ENCODE data around the gene PIR. TPM values are rescaled to one million over a fixed set of nuclear protein-coding genes. Genes with fewer than 3 reads are reported as not detected.
A peak's percentile ranks its signal among the peaks of the same experiment; 100 is the strongest.

The PIR gene
- total and polyA plus RNA-seq, 4 donors = 11.5 to 26.3 (median 20.2) TPM

- no peak for DNase-seq
- intact Hi-C loops (cut with DNase I) = no loop called here
- WGBS, 2 donors = 59 to 94% methylated on average over 1 of the region's 1 CpG
These were observed 21.1 kb upstream of the PIR start for GRCh38 chrX:15514279-15514678.

GRCh38 chrX:15512401-15512965 is 19.4 kb upstream of the PIR start:
- intact Hi-C loops (cut with DNase I) = no loop called here
- Histone ChIP-seq H3K9me3 (ENCODE audit: control insufficient read depth, low read length) (no peaks in the 10 kb centered on the region), H3K4me3 (ENCODE audit: low read length in 2 of 2) (no peak overlapping the region), H3K36me3 (ENCODE audit: control insufficient read depth in 1 of 2, insufficient read depth in 2 of 2, low read length in 1 of 2) (no peaks in the 10 kb centered on the region), H3K4me1 (ENCODE audit: control insufficient read depth in 1 of 2, insufficient read depth in 2 of 2, low read length in 2 of 2) (no peaks in the 10 kb centered on the region), H3K27ac (ENCODE audit: low read depth in 1 of 2, low read length in 2 of 2) (no peak overlapping the region), H3K27me3 (ENCODE audit: control insufficient read depth in 1 of 2, insufficient read depth in 2 of 2, low read length in 1 of 2) (no peaks in the 10 kb centered on the region)
- no peak for ATAC-seq (ENCODE audit: low FRiP score)
- DNase-seq = no peak
- 65 to 89% methylated on average over 4 of the region's 4 CpGs for WGBS, 2 donors

More at GRCh38 chrX:15514279-15514678, 21.1 kb upstream of the PIR start:
- Histone ChIP-seq H3K4me3 (ENCODE audit: low read length in 2 of 2) (no peak overlapping the region), H3K9me3 (ENCODE audit: control insufficient read depth, low read length) (no peaks in the 10 kb centered on the region), H3K27me3 (ENCODE audit: control insufficient read depth in 1 of 2, insufficient read depth in 2 of 2, low read length in 1 of 2) (no peaks in the 10 kb centered on the region), H3K4me1 (ENCODE audit: control insufficient read depth in 1 of 2, insufficient read depth in 2 of 2, low read length in 2 of 2) (no peaks in the 10 kb centered on the region), H3K36me3 (ENCODE audit: control insufficient read depth in 1 of 2, insufficient read depth in 2 of 2, low read length in 1 of 2) (no peaks in the 10 kb centered on the region), H3K27ac (ENCODE audit: low read depth in 1 of 2, low read length in 2 of 2) (no peak overlapping the region)
- ATAC-seq (ENCODE audit: low FRiP score) = no peak

GRCh38 chrX:15511563-15511962 is 18.4 kb upstream of the PIR start:
- no peak for ATAC-seq (ENCODE audit: low FRiP score)
- no peaks in the 10 kb centered on the region for H3K27me3 ChIP-seq (ENCODE audit: control insufficient read depth in 1 of 2, insufficient read depth in 2 of 2, low read length in 1 of 2)
- H3K36me3 ChIP-seq (ENCODE audit: control insufficient read depth in 1 of 2, insufficient read depth in 2 of 2, low read length in 1 of 2) = no peaks in the 10 kb centered on the region
- no peak overlapping the region for H3K4me3 ChIP-seq (ENCODE audit: low read length in 2 of 2)
- 34 to 55% methylated on average over 1 of the region's 1 CpG for WGBS, 2 donors
- no peak overlapping the region for H3K27ac ChIP-seq (ENCODE audit: low read depth in 1 of 2, low read length in 2 of 2)
- H3K9me3 ChIP-seq (ENCODE audit: control insufficient read depth, low read length) = no peaks in the 10 kb centered on the region
- intact Hi-C loops (cut with DNase I) = no loop called here
- H3K4me1 ChIP-seq (ENCODE audit: control insufficient read depth in 1 of 2, insufficient read depth in 2 of 2, low read length in 2 of 2) = no peaks in the 10 kb centered on the region
- no peak for DNase-seq

GRCh38 chrX:15509845-15510244 is 16.7 kb upstream of the PIR start:
- Histone ChIP-seq H3K36me3 (ENCODE audit: control insufficient read depth in 1 of 2, insufficient read depth in 2 of 2, low read length in 1 of 2) (no peaks in the 10 kb centered on the region), H3K9me3 (ENCODE audit: control insufficient read depth, low read length) (no peaks in the 10 kb centered on the region), H3K4me3 (ENCODE audit: low read length in 2 of 2) (no peak overlapping the region), H3K27me3 (ENCODE audit: control insufficient read depth in 1 of 2, insufficient read depth in 2 of 2, low read length in 1 of 2) (no peaks in the 10 kb centered on the region), H3K4me1 (ENCODE audit: control insufficient read depth in 1 of 2, insufficient read depth in 2 of 2, low read length in 2 of 2) (no peaks in the 10 kb centered on the region), H3K27ac (ENCODE audit: low read depth in 1 of 2, low read length in 2 of 2) (no peak overlapping the region)
- no peak for DNase-seq
- no peak for ATAC-seq (ENCODE audit: low FRiP score)
- intact Hi-C loops (cut with DNase I) = no loop called here

- WGBS, 2 donors = 67 to 98% methylated on average over 5 of the region's 5 CpGs
- ATAC-seq (ENCODE audit: low FRiP score) (no peak), DNase-seq (no peak)
- no peak overlapping the region for H3K27ac ChIP-seq (ENCODE audit: low read depth in 1 of 2, low read length in 2 of 2)
- no peak overlapping the region for H3K4me3 ChIP-seq (ENCODE audit: low read length in 2 of 2)
- H3K9me3 ChIP-seq (ENCODE audit: control insufficient read depth, low read length) = no peaks in the 10 kb centered on the region
- H3K36me3 ChIP-seq (ENCODE audit: control insufficient read depth in 1 of 2, insufficient read depth in 2 of 2, low read length in 1 of 2) = no peaks in the 10 kb centered on the region
- H3K4me1 ChIP-seq (ENCODE audit: control insufficient read depth in 1 of 2, insufficient read depth in 2 of 2, low read length in 2 of 2) = no peaks in the 10 kb centered on the region
- intact Hi-C loops (cut with DNase I) = no loop called here
- H3K27me3 ChIP-seq (ENCODE audit: control insufficient read depth in 1 of 2, insufficient read depth in 2 of 2, low read length in 1 of 2) = no peaks in the 10 kb centered on the region
These were observed 13.9 kb upstream of the PIR start for GRCh38 chrX:15507005-15507404.

GRCh38 chrX:15505101-15505500 is 12.0 kb upstream of the PIR start:
- 57 to 89% methylated on average over 3 of the region's 3 CpGs for WGBS, 2 donors
- ATAC-seq (ENCODE audit: low FRiP score) (no peak), DNase-seq (no peak)
- Histone ChIP-seq H3K27ac (ENCODE audit: low read depth in 1 of 2, low read length in 2 of 2) (no peak overlapping the region), H3K9me3 (ENCODE audit: control insufficient read depth, low read length) (no peaks in the 10 kb centered on the region), H3K4me1 (ENCODE audit: control insufficient read depth in 1 of 2, insufficient read depth in 2 of 2, low read length in 2 of 2) (no peaks in the 10 kb centered on the region), H3K27me3 (ENCODE audit: control insufficient read depth in 1 of 2, insufficient read depth in 2 of 2, low read length in 1 of 2) (no peaks in the 10 kb centered on the region), H3K4me3 (ENCODE audit: low read length in 2 of 2) (no peak overlapping the region), H3K36me3 (ENCODE audit: control insufficient read depth in 1 of 2, insufficient read depth in 2 of 2, low read length in 1 of 2) (no peaks in the 10 kb centered on the region)
- intact Hi-C loops (cut with DNase I) = no loop called here

- intact Hi-C loops (cut with DNase I) = no loop called here
- ATAC-seq (ENCODE audit: low FRiP score) (no peak), DNase-seq (no peak)
- Histone ChIP-seq H3K9me3 (ENCODE audit: control insufficient read depth, low read length) (no peaks in the 10 kb centered on the region), H3K27me3 (ENCODE audit: control insufficient read depth in 1 of 2, insufficient read depth in 2 of 2, low read length in 1 of 2) (no peaks in the 10 kb centered on the region), H3K4me3 (ENCODE audit: low read length in 2 of 2) (no peak overlapping the region), H3K4me1 (ENCODE audit: control insufficient read depth in 1 of 2, insufficient read depth in 2 of 2, low read length in 2 of 2) (no peaks in the 10 kb centered on the region), H3K27ac (ENCODE audit: low read depth in 1 of 2, low read length in 2 of 2) (no peak overlapping the region), H3K36me3 (ENCODE audit: control insufficient read depth in 1 of 2, insufficient read depth in 2 of 2, low read length in 1 of 2) (no peaks in the 10 kb centered on the region)
- WGBS, 2 donors = 76 to 94% methylated on average over 1 of the region's 1 CpG
These were observed 11.5 kb upstream of the PIR start for GRCh38 chrX:15504661-15505060.

- ATAC-seq (ENCODE audit: low FRiP score) (no peak), DNase-seq (no peak)
- Histone ChIP-seq H3K4me3 (ENCODE audit: low read length in 2 of 2) (no peak overlapping the region), H3K4me1 (ENCODE audit: control insufficient read depth in 1 of 2, insufficient read depth in 2 of 2, low read length in 2 of 2) (no peaks in the 10 kb centered on the region), H3K36me3 (ENCODE audit: control insufficient read depth in 1 of 2, insufficient read depth in 2 of 2, low read length in 1 of 2) (no peaks in the 10 kb centered on the region), H3K9me3 (ENCODE audit: control insufficient read depth, low read length) (no peaks in the 10 kb centered on the region), H3K27me3 (ENCODE audit: control insufficient read depth in 1 of 2, insufficient read depth in 2 of 2, low read length in 1 of 2) (no peaks in the 10 kb centered on the region), H3K27ac (ENCODE audit: low read depth in 1 of 2, low read length in 2 of 2) (no peak overlapping the region)
- intact Hi-C loops (cut with DNase I) = no loop called here
- WGBS, 2 donors = 88 to 98% methylated on average over 9 of the region's 9 CpGs
These were observed 8.4 kb upstream of the PIR start for GRCh38 chrX:15501506-15501905.

GRCh38 chrX:15500497-15500966 is 7.4 kb upstream of the PIR start, which contains the start of gene BMX:
Gene BMX (plus strand): TSS chrX:15500807. CDS start chrX:15508354, 7,547 bp downstream.
- Histone ChIP-seq H3K9me3 (ENCODE audit: control insufficient read depth, low read length) (no peaks in the 10 kb centered on the region), H3K36me3 (ENCODE audit: control insufficient read depth in 1 of 2, insufficient read depth in 2 of 2, low read length in 1 of 2) (no peaks in the 10 kb centered on the region), H3K4me3 (ENCODE audit: low read length in 2 of 2) (no peak within 1 kb of the TSS), H3K27ac (ENCODE audit: low read depth in 1 of 2, low read length in 2 of 2) (no peak within 1 kb of the TSS), H3K4me1 (ENCODE audit: control insufficient read depth in 1 of 2, insufficient read depth in 2 of 2, low read length in 2 of 2) (no peaks in the 10 kb centered on the region), H3K27me3 (ENCODE audit: control insufficient read depth in 1 of 2, insufficient read depth in 2 of 2, low read length in 1 of 2) (no peaks in the 10 kb centered on the region)
- peak; percentile 58 for ATAC-seq (ENCODE audit: low FRiP score)
- intact Hi-C loops (cut with DNase I) = no loop called here
- peak in 1 of 2 donors; percentile 76 for DNase-seq
- WGBS, 2 donors = 24 to 48% methylated on average over 18 of the region's 18 CpGs

Measured in aorta (tissue), 5 donors.